Activated CD4-positive, alpha-beta T cell treated with anti-CD3 and anti-CD28 coated beads, Interleukin-2, Interleukin-4, amounts not matched to agents 100 ng/mL and 50 ng/mL, durations not matched to agents 16 hours and 8 hours (primary cell): ENCODE results near the gene PLPPR1.
"Not testable (repeated sequence)": the region's sequence is repeated elsewhere in the genome, so short reads cannot be mapped to it uniquely, and the experiment has no call there.

Experiments used
- DNase-seq: peaks from one replicate; pipeline ENCODE4 v3.0.0-alpha.2; 2020; ENCODE audit warnings: low spot score

Gene PLPPR1

DNA sequence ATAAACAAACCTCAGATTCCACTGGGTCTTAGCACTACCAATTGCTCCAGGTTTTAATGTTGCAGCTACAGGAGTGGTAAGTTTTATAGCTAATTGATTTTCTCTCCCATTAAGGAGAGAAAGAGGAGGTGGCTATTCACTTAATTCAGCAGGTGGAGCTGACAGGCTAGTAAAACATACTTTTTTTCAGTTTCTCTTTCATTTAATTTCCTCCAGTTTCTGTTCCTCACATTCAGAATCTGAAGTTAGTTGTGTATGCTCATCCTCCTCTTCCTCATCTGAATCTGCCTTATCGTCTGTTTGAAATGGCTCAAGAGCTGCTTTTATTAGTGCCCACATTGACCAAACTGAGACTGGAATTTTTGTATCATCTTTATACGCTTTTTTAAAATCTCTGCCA is 98.0 kb downstream of the PLPPR1 start:
- DNase-seq = no peak

DNA sequence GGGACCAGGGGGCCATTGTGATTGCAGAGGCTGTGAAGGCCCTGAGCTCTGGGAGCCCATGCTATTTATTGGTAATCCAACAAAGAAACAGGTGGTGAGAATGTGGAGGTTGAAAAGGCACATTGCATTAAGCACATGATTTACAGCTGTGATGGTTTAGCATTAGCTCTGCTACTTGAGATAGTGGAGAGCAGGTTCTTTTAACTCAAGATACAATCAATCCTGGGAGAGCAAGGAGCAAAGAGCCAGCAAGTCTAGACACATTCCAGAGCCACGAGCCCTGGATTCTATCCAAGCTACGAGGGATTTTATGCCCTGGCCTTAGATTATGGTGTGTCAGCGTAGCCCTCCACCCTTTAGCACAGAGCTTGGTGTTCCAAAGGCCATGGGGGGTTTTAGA is 98.8 kb downstream of the PLPPR1 start:
- DNase-seq = not testable (repeated sequence)

DNA sequence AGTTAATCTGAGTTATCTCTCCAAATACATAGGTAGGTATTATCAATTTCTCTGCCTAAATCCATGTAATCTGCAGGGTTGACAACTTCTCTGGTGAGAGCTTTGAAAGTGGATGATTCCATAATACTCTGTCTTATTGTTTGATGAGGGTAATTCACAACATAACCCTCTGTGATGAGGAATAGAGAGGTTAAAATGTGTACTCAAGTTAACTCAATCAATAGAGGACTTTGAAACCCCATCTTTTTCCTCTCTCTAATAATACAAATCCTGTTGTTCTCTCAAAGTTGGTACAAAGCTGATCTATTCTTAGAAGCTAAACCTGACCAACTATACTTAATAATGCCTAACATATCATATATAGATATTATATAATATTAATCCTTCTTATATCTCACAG is 100.1 kb downstream of the PLPPR1 start:
- no peak for DNase-seq

DNA sequence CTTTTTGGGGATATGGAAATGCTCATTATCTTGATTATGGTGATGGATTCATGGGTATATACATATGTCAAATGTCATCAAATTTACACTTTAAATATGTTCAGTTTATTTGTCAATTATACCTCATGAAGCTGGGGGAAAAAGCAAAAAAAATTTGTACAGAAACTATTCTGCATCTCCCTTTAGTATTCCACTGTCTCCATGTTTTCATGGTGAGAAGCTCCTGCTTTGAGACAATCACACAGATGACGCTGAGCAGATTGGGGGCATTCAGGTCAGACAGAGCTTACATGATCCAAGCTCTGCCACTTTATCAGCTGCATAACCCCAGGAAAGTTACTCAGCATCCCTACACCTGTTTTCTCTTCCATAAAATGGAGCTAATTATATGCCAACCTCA is 101.5 kb downstream of the PLPPR1 start:
- DNase-seq = no peak

DNA sequence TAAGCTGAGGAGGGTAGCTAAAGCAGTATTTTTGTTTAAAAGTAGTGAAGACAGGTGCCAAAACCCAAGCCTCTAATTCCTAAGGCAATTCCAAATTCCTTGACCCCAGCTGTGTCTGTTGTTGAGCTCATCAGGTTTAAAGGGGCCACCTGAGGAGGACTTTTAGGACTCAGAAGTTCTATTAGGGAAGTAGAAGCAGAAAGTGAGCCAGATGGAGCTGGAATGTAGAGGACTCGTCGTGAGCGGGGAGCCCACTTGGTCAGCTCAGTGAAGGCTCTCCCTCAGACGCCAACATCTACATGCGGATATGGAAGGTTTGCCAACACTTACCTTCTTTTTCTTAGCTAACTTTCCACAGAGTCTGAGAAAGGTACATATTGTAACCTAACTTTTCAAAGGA is 102.8 kb downstream of the PLPPR1 start:
- DNase-seq = no peak

DNA sequence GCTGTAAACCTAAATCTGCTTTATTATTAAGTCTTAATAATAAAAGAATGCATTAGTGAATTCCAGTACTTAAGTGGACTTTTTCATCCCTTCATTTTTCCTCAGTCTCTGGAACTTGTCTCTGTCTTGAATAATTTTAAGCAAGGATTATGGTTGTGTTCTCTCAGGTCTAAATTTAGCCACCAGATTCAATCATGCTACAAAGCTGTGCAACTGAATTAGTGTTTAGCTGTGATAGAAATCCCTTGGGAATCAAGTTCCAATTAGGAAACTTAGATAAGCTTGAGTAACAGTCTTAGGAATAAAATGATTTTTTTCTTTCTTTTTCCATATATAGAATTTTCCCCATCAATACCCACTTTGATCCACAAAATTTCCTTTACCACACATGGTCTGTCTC is 104.3 kb downstream of the PLPPR1 start:
- no peak for DNase-seq

DNA sequence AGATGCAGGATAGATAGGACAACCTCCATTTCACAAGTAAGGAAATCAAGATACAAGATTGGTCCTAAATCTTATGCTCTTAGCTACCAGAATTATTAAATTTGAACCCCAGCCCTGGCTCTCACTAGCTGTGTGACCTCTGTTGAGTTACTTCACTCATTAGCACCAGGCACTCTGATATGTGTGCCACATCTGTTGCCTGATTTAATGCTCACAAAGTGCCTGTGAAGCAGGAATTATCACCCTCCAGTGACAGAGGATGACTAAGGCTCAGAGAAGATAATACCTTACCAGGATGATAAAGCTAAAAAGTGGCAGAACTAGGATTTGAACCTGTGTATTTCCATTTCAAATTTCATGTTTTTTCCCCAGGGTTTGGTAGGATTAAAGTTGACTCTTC is 110.0 kb downstream of the PLPPR1 start:
- DNase-seq = no peak

DNA sequence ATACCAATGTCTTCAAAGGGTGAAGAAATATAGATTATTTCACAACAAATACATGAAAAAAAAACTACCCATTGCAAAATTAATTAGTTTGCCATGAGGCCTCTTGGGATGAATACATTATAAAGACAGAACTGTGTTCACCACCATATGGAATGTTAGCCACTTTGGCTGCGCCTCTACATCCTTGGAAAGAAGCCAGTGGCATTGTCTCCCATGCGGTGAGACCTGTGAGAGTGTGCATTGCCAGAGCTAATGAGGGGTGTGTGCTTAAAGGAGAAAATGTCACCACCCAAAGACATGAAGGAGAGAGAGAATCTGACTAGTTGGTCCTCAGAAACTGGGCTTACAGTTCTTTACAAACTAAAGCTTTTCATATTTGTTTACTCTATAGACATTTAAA is 110.6 kb downstream of the PLPPR1 start:
- DNase-seq = no peak

DNA sequence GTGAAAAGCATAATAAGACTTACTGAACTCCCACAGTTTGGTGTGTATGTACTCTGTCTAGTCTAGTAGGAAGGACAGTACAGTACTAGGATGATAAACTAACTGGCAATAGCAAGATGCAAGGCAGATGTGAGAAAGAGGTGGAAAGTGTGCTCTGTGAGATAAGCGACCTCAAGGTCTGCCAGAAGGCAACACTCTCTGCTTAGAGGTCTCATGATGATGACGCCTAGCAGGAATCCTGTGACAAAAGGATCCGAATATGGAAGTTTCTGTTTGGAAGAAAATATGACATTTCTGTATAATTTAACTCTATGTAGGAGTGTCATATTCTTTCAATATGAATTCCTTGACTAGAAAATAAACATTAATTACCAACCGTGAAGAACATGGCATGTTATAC is 112.2 kb downstream of the PLPPR1 start:
- DNase-seq = no peak

DNA sequence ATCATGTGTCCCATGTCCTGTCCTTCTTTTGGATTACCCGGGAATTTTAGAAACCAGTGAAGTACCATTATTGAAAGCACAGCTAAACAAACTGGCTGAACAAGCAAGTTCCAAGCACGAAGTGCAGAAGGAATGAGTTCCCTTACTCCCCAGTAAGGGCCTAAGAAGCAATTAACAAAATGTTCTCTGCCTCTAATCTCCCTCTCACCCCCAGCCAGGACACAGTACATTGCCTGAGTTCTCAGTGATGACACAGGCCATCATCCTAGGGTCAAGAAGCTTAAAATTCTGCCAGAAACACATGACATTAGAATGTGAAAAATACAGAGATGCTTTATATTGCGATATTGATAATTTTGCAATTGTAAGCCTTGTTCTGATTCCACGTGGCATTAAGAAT is 118.0 kb downstream of the PLPPR1 start:
- DNase-seq = no peak

DNA sequence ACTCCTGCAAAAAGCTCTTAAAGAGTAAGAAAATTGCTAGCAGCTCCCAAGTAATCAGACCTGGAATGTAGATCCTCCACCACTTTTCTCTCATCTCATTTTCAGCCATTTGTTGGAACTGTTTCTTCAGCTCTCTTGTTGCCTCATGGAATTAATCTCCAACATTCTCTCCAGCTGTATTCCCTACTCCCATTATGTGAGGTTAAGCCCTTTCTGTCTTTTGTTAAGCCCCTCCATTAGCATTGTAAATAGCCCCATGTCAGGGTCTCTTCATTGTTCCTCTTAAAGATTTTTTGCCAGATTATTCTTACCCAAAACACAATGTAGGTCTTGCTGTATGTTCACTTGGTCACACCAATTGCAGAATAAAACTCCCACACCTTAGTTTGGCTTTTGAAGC is 119.8 kb downstream of the PLPPR1 start:
- DNase-seq = no peak

DNA sequence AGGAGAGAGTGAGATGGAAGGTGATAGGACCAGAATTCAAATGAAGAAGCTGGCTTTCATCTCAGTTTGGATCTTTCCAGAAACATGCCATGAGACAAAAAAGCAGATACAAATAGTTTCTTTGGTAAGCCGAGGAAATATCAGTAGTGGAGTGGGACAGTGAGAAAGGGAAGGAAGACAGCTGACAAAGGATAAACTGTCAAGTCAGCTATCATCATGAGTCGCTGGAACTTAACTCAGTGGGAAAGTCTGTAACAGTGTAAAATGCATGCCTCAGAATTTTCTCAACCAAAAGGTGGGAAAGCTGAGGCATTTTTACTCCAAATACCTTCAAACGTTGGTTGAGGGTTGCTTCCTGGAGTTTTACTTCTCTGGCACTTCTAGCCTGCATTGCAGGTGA is 129.8 kb downstream of the PLPPR1 start:
- DNase-seq = no peak

DNA sequence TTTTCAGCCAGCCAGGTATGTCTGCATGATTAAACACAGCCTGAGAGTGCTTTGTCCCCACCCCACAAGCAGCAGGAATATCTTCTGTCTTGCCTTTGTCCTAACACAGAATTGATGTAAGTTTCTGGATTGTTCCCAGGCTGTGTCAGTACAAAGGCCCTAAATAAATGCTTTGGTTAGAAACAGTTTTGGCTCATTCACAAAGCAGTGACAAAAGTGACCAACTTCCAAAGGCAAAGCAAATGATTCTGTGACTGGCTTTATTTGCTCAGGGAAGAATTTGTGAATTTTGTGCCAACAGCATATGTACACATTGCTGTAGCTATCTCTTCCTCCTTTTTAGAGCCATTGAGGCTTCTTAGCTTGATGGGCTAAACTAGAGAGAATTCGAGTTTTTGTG is 133.7 kb downstream of the PLPPR1 start:
- DNase-seq = no peak

DNA sequence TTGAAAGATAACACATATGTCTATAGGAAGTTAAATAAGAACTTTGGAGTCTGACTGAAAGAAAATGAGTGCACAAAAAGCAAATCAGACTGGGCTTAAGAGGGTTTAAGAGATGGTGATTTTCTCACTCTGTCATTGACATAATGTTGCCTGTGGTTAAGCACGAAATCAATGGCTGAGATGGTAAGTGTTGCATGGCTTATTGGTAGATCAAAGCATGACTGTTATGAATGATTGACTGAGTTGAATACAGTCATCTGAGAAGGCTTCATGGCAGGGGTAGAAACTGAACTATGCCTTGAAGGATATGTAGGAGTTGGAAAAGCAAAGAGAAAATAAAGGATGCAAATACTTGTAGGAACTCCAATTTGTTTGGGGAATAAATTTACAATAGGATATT is 136.6 kb downstream of the PLPPR1 start:
- no peak for DNase-seq

DNA sequence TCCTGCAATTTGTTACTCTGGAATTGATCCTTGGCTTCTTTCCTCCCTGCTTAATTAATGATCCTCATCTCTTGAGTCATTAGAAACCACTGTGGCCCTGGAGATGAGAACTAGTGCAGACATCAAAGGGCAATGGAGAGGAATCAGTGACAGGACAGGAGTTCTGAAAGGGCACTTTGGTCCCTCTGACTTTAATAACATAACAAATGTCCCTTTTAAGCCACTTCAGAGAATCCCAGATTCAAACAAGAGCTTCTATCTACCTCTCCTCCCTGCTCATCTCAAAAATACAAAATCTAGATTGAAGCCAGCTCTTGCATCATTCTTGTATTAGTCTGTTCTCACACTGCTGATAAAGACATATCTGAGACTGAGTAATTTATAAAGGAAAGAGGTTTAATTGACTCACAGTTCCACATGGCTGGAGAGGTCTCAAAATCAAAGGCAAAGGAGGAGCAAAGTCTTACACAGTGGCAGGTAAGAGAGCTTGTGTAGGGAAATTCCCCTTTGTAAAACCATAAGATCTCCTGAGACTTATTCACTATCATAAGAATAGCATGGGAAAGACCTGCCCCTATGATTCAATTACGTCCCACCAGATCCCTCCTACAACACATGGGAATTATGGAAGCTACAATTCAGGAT is 139.1 kb downstream of the PLPPR1 start:
- DNase-seq = no peak

DNA sequence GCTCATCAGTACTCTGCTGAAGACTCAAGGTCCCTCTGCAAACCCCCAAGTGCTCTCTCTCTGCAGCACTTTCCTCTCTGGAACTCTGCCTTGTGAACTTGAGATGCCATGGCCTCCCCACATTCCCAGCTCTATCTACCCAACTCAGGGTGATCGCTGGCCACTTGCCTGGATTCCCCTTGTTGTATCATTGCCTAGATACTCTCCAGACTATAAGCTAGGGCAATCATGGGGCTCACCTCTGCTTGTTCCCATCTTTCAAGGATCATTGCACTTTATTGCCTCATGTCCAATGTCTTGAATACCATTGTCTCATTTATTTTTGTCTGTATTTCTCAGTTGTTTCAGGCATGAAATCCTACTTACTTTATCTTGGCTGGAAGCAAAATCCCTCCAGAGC is 144.1 kb downstream of the PLPPR1 start:
- no peak for DNase-seq

DNA sequence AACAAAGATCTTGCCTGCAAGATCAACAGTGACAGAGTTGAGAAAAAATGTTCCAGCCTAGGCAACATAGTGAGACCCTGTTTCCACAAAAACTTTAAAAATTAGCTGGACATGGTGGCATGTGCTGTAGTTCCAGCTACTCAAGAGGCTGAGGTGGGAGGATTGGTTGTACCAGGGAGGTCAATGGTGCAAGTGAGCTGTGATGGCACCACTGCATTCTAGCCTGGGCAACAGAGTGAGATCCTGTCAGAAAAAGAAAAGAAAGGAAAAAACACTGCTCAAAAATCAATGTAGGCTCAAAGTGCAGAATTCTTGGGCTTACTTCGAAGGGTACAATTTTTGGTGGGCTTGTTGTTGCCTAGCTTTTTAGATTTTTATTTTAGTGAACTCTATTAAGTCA is 145.4 kb downstream of the PLPPR1 start:
- no peak for DNase-seq

DNA sequence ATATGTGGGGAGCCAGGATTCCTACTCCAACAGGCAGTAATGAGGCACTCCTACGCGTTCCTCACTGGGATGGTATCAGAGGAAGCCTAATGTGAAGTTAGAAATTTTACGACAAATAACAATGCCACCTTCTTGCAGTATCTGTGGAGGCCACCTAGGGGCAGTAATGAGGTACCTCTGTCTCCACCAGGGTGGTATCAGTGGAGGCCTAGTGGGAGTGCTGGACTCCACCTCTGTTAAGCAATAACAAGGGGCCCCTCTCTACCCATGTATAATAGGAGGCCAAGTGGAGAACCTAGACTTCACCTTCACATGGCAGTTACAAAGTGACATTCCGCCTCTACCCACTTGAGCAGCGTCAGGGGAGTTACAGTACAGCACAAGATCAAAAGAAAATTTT is 147.9 kb downstream of the PLPPR1 start:
- no peak for DNase-seq

DNA sequence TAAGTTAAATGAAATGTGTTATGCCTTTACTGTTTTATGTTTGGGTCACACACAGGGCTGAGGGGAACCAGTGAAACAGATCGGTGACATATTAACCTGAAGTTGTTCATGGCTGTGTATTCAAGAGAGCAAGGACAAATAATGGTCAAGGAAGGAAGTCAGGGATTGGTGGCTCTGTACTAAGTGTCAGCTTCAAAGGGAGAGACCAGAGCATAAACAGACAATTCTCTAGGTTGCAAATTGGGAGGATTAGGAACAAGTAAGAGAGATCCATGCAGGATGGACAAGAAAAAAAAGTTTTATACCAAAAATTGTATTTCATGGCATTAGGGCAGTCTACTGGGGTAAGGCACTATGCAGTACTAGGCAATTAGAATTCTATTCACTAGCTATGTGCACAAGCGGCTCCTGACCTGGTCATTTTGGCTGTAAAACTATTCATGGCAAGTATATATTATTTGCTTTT is 156.3 kb downstream of the PLPPR1 start:
- DNase-seq = no peak

DNA sequence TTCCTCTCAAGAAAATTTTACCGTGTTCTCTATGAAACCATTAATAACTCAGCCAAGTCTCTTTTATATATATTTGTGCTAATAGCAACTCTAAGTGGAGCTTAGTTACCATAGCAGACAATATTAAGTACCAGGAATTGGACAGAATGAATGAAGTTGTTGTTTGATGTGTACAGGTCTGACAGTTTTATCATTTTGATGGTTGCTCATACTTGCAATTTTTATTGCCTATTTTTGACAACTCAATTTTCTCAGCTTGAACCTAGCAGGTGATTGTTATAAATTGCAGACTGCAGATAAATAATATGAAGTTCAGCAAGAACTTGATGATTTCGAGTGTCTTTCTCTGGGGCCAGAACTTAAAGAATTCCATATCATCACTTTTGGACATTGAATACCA is 163.2 kb downstream of the PLPPR1 start:
- DNase-seq = no peak

DNA sequence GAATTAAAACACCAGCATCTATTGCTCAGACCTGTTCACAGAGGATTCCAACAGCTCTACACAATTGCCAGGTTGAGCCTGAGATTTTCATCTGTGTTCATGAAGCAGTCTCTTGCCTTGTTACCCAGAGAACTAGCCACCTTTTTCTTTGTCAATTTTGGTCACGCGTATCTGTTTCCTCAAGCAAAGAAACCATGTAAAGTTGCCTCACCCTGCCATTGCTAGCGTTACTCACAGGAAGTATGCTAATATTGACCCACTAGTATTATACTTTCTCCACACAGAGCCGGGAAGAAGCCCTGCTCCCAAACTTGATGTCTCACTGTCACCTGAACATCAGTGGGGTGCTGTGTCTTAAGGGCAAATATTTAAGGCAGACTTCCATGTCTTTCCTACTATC is 168.5 kb downstream of the PLPPR1 start:
- DNase-seq = no peak

DNA sequence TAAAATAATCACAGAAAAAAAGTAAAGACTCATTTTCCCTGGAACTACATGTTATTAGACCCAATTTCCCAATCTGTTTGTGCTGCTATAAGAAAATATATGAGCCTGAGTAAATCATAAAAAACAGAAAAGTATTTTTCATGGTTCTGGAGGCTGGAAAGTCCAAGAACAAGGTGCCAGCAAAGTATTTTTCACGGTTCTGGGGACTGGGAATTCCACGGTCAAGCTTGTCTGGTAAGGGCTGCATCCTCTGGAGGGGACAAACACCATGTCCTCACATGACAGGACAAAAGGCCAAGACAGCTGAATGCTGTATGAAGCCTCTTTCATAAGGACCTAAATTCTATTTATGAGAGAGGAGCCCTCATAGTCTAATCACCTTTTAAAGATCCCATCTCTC is 172.3 kb downstream of the PLPPR1 start:
- DNase-seq = no peak

DNA sequence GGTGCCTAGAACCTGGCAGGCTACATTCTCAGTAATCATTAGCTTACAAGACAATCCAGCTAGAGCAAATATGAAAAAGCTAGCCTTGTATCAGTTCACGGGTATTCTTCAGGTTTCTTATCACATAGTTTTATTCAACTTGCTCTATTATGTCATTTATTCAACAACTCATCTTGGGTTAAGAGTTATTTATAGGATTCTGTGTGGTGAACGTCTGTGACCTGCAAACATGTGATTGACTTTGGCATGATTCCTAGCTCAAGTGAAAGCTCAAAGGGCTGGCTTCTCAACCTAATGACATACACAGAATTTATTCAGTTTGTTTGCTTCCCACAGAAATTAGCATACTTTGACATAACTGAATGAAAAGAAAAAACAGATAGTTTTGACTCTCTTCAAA is 173.1 kb downstream of the PLPPR1 start:
- no peak for DNase-seq

DNA sequence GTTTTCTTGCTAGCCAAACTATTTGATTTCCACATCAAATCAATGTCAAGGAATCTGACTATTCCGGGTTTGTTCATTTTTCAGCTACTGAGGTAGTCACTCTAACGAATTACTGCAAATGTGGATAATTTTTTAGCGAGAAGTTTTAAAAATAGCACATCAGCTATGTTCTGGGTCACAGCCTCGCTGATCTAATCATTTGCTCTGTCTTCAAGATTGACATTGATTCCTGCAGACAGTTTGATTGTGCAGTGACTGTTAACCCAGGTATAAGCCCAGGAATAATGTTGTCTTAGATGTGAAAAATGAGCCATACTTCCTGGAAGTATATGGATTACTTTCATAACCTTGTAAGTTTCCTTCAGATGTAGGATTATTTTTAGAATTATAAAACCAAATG is 181.1 kb downstream of the PLPPR1 start:
- no peak for DNase-seq

DNA sequence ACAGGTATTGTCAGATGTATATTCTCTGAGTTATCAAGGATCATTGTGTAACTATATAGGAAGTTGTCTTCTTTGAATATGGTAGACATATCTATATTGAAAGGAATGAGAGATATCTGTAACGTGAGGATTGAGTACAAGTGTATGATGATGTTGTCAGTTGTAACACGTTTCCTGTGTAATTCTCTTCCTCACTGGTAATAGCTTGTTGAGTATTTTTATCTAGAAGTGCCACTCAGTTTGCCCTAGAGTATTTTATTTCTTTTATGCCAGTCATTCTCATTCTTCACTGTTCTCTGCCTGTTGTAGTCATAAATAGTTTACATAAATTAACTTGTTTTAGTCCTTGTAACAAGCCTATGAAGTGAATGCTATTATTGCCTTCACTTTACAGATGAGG is 184.1 kb downstream of the PLPPR1 start:
- DNase-seq = no peak
